ENCODE measurements around the gene GINS2.

The GINS2 gene

DNA sequence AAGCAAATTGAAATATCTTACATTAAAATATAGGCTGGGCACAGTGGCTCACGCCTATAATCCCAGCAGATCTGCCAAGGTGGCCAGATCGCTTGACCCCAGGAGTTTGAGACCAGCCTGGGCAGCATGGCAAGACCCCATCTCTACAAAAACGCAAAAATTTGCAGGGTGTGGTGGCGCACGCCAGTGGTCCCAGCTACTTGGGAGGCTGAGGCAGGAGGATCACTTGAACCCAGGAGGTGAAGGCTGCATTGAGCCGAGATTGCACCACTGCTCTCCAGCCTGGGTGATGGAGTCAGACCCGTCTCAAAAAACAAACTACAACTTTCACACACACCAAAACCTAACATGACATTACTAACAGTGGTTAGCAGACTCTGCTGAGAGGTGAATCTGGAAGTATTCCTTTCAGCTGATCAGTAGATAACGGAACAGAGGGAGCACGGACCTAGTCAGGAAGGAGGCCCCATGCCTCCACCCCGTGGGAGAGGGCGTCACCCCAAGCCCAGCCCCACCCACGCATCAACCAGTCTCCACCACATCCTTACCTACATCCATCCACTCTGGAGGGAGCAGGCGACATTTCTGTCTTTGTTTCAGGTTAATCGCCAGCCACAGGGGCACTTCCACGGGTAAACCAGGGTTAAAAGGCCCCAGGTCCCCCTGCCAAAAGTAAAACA, 1.7 kb downstream of the GINS2 start:
- no peak for TF ChIP-seq CTCF (IDR thresholded peaks at IDR 0.05)

GRCh38 chr16:85685251-85685650, 3.5 kb downstream of the GINS2 start:
- TF ChIP-seq CTCF (IDR thresholded peaks at IDR 0.05): no peak

DNA sequence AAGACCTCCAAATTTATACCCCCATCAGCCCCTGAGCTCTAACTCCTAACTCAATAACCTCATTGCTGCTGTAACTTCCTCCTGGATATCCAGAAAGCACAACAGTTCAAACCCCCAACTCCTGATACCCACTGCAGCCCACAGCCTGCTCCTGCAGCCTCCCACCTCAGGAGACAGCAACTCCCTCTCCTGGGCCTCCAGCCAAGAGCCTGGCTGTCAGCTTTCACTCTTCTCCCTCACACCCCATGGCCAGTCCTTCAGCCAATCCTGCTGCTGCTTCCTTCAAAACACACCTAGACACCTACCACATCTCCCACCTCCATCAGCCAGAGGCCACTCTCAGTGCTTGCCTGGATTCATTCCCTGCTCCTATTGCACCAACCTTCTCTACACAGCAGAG, 5.4 kb downstream of the GINS2 start:
- TF ChIP-seq CTCF (IDR thresholded peaks at IDR 0.05): no peak

GRCh38 chr16:85682516-85682915, 6.2 kb downstream of the GINS2 start:
- TF ChIP-seq CTCF (IDR thresholded peaks at IDR 0.05): no peak

DNA sequence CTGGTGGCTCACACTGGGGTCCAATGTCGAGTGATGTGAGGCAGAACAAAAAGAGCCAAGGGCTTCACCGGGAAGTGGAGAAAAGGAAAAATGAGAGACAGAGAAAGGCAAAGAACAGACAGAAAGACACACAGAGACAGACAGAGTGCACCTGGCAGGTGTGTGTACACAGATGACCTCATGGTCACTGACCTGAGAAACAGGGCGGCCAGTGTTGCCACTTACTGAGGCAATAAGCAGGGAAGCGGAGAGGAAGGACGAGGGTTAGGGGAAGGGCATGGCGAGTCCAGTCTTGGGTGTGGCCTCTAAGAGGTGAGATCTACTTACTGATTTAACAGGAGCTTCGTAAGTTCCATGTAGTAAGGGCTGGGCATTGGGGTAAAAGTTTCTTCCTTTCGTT, 7.5 kb downstream of the GINS2 start:
- TF ChIP-seq CTCF (IDR thresholded peaks at IDR 0.05): no peak

GRCh38 chr16:85680352-85680944, 8.3 kb downstream of the GINS2 start:
- TF ChIP-seq CTCF (IDR thresholded peaks at IDR 0.05): no peak

- no peak for TF ChIP-seq CTCF (IDR thresholded peaks at IDR 0.05)
These were observed 8.9 kb downstream of the GINS2 start for GRCh38 chr16:85679870-85680269.
